Right atrium auricular region (tissue), 2 donors: ENCODE results near the gene EMP1. TPM values are rescaled to one million over a fixed set of nuclear protein-coding genes. Genes with fewer than 3 reads are reported as not detected.

Experiments
- DNase-seq: peaks from one replicate; pipeline ENCODE4 v3.0.0-alpha.2; 2019; ENCODE audit warnings: low spot score
- H3K27ac ChIP-seq, 2 donors: fragments of 200-600 bp; sonication (generic); 1 replicate in 1 of 2; 2 replicates in 1 of 2; pipeline ENCODE4 v1.5.1; 2016 to 2019
- H3K27me3 ChIP-seq, 2 donors: fragments of 200-600 bp; sonication (generic); one replicate each; pipeline versions ENCODE4 v1.5.1 to v1.6.0; 2017 to 2019
- H3K36me3 ChIP-seq: fragments of 200-600 bp; sonication (generic); one replicate; pipeline ENCODE4 v1.5.1; 2016
- H3K4me1 ChIP-seq, 2 donors: fragments of 200-600 bp; sonication (generic); one replicate each; pipeline versions ENCODE4 v1.5.1 to v1.6.0; 2017 to 2019
- H3K4me3 ChIP-seq, 2 donors: fragments of 200-600 bp; sonication (generic); 1 replicate in 1 of 2; 2 replicates in 1 of 2; pipeline ENCODE4 v1.5.1; 2017 to 2019; ENCODE audit warnings: mild to moderate bottlenecking in 1 of 2, moderate library complexity in 1 of 2
- H3K9me3 ChIP-seq, 2 donors: fragments of 200-600 bp; sonication (generic); one replicate each; pipeline ENCODE4 v1.5.1; 2019
- CTCF ChIP-seq, 2 donors: fragments of 200-600 bp; sonication (generic); IDR thresholded peaks; one replicate each; pipeline ENCODE4 v1.5.1; 2019; ENCODE audit warnings: antibody characterized with exemption in 2 of 2
- total RNA-seq, 2 donors: library from RNA; depleted of rRNA; stranded (reverse); fragments of >200 nt; gene quantifications; one replicate each; pipeline ENCODE4 v1.1.0, GENCODE V29; 2016

EMP1 gene
- total RNA-seq, 2 donors from 2014 or later, result 188 to 208 TPM

GRCh38 chr12:13152756-13153155 is 43.8 kb upstream of the EMP1 start:
- no peak for DNase-seq
- no peak for TF ChIP-seq CTCF (IDR thresholded peaks at IDR 0.05)
- H3K36me3 ChIP-seq, result no peaks in the 10 kb centered on the region
- peak overlapping the region; percentile 51 to 66 for H3K27ac ChIP-seq
- H3K9me3 ChIP-seq, result no peaks in the 10 kb centered on the region
- H3K4me1 ChIP-seq, result peaks cover 0 to 17% of the 10 kb centered on the region in 2 donors
- H3K27me3 ChIP-seq, result no peaks in the 10 kb centered on the region
- H3K4me3 ChIP-seq, result no peak overlapping the region

- Histone ChIP-seq H3K36me3 (no peaks in the 10 kb centered on the region), H3K27me3 (no peaks in the 10 kb centered on the region), H3K4me1 (peaks cover 0 to 13% of the 10 kb centered on the region in 2 donors), H3K4me3 (no peak overlapping the region), H3K27ac (peak overlapping the region; percentile 51 to 66), H3K9me3 (no peaks in the 10 kb centered on the region)
- TF ChIP-seq CTCF (IDR thresholded peaks at IDR 0.05), result no peak
- DNase-seq, result no peak
Observed at GRCh38 chr12:13153180-13153579, 43.3 kb upstream of the EMP1 start.

GRCh38 chr12:13154027-13154538 is 42.4 kb upstream of the EMP1 start:
- no peak for DNase-seq
- Histone ChIP-seq H3K4me1 (peaks cover 0 to 11% of the 10 kb centered on the region in 2 donors), H3K27ac (peak overlapping the region; percentile 19 to 66), H3K27me3 (no peaks in the 10 kb centered on the region), H3K36me3 (no peaks in the 10 kb centered on the region), H3K9me3 (no peaks in the 10 kb centered on the region), H3K4me3 (no peak overlapping the region)
- TF ChIP-seq CTCF (IDR thresholded peaks at IDR 0.05), result no peak

GRCh38 chr12:13154831-13155230 is 41.7 kb upstream of the EMP1 start:
- Histone ChIP-seq H3K27ac (peak overlapping the region; percentile 10 to 66), H3K9me3 (no peaks in the 10 kb centered on the region), H3K4me1 (peaks cover 0 to 11% of the 10 kb centered on the region in 2 donors), H3K27me3 (no peaks in the 10 kb centered on the region), H3K36me3 (no peaks in the 10 kb centered on the region), H3K4me3 (no peak overlapping the region)
- no peak for TF ChIP-seq CTCF (IDR thresholded peaks at IDR 0.05)
- DNase-seq, result no peak

GRCh38 chr12:13156277-13156676 is 40.2 kb upstream of the EMP1 start:
- no peaks in the 10 kb centered on the region for H3K27me3 ChIP-seq
- TF ChIP-seq CTCF (IDR thresholded peaks at IDR 0.05), result no peak
- H3K36me3 ChIP-seq, result no peaks in the 10 kb centered on the region
- no peak overlapping the region for H3K4me3 ChIP-seq
- H3K27ac ChIP-seq, result no peak overlapping the region
- H3K4me1 ChIP-seq, result peaks cover 0 to 5% of the 10 kb centered on the region in 2 donors
- H3K9me3 ChIP-seq, result no peaks in the 10 kb centered on the region
- DNase-seq, result no peak

GRCh38 chr12:13161172-13161571 is 35.4 kb upstream of the EMP1 start:
- Histone ChIP-seq H3K4me3 (no peak overlapping the region), H3K27ac (no peak overlapping the region), H3K36me3 (no peaks in the 10 kb centered on the region), H3K4me1 (peaks cover 0 to 8% of the 10 kb centered on the region in 2 donors), H3K9me3 (no peaks in the 10 kb centered on the region), H3K27me3 (no peaks in the 10 kb centered on the region)
- no peak for DNase-seq
- peak in 1 of 2 donors; percentile 18 for TF ChIP-seq CTCF (IDR thresholded peaks at IDR 0.05)
